ENCODE data around the gene HTRA1.

Gene HTRA1

DNA sequence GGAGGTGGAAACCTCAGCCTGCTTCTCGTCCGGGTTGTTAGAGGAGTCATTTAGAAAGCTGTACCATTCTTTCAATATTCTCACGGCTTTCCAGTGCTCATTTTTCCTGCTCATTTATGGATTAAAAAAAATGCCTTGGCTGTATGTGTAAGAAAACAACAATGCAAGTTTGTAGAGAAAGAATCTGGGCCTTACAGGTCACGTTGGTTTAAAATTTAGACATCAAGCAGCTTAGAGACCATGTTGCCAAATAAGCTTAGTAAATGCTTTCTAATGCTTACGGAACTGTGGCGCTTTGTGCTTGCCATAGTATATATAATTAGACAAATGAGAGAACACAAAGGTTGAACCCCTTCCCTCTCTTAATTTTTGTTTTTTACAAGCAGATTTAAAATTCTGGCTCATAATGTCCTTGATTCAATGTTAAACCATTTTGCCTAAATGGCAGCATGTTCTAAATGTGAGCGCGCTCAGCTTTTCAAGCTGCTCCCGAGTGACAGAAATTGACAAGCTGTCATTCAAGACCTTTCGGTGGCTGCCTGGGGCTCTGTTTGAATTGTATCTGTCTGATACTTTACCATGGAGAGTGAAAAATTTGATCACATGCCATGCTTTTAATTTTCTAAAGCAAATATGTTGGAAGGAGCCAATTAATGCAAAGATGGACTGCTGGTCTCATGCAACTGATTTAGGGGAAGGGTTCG, 5.8 kb upstream of the HTRA1 start:
- no peak for DNase-seq

DNA sequence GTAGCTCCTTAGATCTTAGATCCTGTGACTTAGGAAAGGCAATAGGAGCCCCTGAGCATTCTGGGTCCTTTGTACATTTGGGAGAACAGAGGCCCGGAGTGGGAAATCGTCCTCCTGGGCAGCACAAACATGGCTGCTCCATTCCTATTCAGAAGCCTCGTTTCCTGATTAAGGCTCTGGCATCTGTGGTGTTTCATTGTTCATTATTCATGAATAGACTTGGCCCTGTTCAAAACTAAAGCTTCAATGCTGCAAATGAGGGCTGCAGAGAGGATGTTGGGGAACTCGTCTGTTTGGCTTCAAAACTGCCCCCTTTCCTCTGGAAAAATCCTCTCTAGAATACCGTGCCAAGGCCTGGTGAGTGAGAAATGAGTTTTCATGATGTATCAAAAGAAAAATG, 3.4 kb upstream of the HTRA1 start:
- no peak for DNase-seq

DNA sequence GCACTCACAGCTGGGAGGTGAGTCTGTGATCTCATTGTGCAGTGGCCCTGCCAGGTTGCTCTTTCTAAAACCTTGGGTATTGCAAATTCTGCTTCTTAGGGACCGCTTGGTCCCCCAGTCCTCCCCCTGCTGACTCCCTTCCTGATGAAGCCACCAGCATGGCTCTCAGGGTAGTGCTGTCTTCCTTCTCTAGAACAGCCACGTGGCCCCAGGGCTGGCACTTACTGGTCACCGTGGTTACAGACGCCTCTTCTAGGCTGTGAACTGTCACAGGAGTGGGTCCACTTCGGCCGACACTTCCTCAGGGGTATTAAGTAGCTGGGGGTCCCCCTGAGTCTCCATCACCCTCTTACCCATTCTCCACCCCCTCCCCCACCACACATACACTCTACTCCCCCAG, 2.7 kb upstream of the HTRA1 start:
- no peak for DNase-seq

DNA sequence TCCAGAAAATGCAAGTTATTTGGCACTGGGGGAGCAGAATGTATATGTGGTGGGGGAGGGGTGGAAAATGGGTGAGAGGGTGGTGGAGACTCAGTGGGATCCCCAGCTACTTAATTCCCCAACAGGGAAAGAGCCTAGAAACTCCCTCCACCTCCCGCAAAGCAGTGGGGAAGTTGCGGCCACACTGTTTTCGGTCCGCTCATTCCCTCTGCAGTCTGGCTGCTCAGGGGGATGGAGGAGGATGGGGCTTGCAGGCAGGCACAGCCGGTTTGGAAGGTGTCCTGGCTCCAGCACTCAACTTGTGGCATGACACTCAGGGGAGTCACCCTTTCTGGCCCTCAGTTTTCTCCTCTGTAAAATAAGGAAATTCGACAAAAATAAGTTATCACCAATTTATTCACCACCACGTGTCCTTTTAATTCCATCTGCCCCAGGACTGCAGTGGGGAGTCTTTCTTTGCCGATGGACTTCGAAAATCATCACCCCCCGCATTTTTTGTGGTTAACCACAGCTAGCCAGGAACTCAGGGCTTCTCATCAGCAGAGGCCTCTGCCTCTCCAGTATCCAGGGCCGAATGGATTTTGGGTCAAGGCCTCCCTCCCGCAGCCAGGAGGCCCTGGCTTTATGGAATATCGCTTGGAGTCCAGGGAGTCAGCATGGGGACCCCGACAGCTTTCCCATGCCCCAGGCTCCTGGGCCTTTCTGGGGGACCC, 1.6 kb upstream of the HTRA1 start:
- no peak for DNase-seq

DNA sequence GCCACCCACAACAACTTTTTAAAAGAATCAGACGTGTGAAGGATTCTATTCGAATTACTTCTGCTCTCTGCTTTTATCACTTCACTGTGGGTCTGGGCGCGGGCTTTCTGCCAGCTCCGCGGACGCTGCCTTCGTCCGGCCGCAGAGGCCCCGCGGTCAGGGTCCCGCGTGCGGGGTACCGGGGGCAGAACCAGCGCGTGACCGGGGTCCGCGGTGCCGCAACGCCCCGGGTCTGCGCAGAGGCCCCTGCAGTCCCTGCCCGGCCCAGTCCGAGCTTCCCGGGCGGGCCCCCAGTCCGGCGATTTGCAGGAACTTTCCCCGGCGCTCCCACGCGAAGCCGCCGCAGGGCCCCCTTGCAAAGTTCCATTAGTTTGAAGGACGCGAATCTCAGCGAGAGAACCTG, 461 bp upstream of the HTRA1 start:
- DNase-seq, result no peak

DNA sequence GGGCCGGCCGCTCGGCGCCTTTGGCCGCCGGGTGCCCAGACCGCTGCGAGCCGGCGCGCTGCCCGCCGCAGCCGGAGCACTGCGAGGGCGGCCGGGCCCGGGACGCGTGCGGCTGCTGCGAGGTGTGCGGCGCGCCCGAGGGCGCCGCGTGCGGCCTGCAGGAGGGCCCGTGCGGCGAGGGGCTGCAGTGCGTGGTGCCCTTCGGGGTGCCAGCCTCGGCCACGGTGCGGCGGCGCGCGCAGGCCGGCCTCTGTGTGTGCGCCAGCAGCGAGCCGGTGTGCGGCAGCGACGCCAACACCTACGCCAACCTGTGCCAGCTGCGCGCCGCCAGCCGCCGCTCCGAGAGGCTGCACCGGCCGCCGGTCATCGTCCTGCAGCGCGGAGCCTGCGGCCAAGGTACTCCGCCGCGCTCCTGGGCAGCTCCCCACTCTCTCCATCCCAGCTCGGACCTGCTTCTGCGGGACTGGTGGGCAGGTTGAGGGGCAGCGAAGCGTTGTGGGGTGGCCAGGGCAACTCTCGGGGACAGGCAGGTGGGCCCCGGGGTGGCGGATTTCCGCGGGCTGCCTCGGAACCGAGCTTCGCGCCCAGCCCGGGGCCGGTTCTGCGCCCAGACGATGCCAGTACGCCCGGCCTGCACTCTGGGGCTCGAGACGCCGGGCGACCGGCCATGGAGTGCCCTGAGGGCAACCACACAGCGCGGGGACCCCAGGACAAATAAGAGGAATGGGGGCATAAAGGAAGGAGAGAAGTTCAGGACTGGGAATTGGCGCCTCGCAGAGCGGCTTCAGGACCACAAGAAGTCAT, 578 bp downstream of the HTRA1 start:
- peak in 1 of 2 experiments; percentile 9 for DNase-seq

DNA sequence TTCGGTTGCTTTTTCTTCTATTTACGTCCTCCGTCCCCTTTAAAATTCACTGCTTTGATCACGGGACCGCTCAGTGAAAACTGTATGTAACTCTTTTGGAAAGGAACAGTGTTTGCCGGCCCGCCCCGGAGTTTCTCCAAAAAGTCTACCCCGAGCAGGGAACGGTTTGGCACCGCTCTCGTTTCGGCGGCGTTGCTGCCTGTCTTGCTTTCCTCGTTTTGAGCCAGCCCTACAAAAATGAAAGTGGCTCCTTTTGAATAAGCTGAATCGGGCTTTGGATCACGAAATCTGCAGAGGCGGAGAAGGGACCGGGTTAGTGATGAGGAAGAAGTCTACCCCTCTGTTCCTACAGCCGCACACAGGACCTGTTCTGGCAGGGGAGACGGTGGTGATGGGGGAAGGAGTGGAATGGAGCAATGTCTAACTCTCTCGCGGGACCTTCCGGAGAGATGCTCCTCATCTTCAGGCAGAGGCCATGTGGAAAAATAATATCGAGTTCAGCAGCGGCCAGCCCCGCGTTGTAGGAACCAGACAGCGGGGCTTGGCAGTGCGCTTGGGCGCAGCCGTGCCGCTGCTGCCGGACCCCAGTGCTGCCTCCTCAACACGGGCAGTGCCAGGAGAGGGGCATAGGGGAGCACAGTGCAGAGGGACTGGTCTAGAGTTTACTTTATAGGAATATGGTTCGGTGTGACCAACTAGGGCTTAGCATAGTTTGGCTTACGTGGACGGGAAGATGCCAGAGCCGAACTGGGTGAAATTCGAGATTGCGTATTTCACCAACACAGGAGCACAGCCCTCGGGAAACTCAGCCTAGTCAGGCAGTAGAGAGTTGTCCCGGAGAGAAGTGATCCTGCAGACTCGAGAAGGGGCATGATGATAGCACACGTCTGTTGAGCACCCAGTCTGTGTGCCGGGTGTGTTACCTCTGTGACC, 1.4 kb downstream of the HTRA1 start:
- no peak for DNase-seq

DNA sequence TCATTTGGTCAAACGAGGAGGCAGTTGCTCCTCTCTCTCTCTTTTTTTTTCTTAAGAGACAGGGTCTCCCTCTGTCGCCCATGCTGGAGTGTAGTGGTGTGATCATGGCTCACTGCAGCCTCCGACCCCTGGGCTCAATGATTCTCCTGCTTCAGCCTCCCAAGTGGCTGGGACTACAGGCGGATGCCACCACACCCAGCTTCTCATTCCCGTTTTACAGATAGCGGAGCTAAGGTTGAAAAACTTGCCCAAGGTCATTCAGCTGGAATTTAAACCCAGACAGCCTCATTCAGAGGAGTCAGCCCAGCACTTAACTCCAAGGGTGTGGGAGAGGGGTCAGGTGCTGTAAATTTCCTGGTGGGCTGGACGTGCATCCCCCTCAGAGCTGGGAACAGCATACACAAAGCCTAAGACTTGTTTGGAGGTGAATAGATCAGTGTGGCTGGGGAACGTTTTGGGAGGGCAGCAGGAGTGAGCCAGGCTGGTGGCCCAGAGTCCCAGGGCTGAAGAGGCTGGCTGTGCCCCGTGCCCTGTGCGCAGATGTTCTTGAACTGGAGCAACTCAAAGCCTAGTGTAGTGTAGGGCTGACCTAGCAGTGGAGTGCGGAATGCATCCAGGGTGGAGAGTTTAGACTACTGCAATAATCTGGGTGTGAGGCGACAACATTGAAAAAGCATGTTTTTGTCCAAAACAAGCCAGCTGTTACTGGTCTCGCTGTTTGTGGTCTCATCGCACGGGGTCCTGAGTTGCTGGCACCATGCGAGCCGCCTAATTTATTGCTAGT, 2.3 kb downstream of the HTRA1 start:
- DNase-seq, result no peak

DNA sequence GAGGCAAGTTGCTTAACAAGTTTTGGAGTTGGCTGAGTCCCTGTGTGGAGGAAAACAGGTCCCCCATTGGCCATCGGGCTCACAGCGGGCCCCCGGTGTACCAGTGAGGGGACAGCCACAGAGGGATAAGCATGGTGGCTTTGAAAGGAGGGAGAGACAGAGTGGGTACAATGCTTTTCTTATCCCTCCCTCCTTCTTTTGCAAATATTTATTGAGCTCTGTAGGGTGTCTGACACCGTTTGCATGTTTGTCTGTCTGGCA, 2.8 kb downstream of the HTRA1 start:
- DNase-seq, result no peak

DNA sequence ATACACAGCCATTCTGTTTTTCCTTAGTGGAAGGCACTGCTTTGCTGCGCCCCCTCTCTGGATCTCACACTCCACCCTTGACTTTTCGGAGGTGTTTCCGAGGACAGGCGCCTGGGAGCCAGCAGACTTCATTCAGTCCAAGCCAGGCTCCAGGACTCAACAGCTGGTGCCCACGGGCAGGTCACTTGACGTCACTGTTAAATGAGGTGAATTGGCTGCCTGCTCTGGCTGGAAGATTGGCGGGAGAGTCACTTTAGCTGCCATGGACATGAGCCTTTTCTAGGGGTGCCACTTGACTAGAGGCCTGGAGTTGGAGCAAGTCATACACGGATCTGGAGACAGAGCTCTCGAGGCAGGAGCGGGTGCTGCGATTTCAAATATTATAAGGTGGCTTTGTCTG, 3.2 kb downstream of the HTRA1 start:
- DNase-seq, result no peak

DNA sequence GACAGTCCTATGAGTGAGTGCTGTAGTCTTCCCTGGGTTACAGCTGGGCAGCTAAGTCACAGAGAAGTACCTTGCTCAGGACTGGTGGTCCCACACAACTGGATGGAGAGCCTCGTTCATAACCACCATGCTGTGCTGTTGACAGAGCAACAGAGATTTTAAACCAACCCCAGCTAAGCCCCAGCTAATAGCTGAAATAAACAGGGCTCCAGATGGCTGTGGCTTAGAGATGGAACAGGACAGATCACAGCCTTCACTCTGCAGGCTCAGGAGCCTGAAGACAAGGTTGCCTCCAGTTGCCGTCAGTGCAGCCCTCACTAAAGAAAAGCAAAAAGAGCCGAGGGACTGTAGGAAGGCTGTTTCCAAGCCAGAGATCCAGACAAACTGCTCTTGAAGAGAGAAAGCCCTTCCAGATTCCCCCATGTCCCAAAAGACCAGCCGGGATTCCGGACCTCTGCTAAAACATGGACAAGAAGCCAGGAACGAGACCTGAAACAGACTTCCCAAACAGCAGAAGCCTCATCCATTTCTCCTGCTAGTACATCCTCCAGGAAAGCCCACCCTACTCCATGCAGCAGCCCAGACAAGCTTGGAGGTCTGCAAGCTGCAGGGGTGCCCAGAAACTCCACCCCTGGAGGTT, 4.2 kb downstream of the HTRA1 start:
- no peak for DNase-seq

DNA sequence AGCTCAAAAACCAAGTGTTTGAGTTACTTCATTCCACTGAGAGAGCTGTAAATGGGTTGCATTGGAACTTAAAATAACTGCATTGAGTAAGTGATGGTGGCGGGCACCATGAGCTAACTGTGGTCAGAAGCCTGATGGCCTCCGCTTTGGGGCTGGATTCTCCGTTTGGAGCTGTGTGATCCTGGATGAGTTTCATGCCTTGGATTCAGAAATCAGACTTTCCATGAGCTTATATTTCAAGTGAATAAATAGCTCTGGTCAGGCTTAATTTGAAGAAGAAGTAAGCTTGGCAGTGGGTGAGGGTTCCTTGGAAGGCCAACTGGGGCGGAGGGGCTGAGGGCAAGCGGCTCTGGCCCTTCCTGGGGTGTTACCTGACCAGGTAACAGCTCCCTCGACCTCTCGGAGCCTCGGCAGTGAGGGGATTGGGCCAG, 5.6 kb downstream of the HTRA1 start:
- no peak for DNase-seq

DNA sequence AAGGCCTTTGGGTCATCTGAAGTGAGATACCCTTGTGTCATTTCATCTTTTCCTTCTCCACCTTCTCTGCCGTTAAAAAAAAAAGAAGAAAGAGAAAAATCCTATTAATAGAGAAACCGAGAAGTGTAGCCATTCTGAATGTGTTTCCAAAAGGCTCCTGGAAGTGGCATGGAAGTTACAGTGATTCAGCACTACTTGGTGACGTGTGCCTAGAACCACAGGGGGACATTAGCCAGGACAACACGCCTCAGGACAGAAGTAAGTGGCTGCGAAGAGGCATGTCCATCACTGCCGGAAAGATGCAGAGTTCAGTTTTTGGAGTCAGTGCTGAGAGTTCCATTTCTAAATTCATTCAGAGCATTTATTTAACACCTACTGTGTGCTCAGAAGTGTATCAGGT, 6.3 kb downstream of the HTRA1 start:
- no peak for DNase-seq

DNA sequence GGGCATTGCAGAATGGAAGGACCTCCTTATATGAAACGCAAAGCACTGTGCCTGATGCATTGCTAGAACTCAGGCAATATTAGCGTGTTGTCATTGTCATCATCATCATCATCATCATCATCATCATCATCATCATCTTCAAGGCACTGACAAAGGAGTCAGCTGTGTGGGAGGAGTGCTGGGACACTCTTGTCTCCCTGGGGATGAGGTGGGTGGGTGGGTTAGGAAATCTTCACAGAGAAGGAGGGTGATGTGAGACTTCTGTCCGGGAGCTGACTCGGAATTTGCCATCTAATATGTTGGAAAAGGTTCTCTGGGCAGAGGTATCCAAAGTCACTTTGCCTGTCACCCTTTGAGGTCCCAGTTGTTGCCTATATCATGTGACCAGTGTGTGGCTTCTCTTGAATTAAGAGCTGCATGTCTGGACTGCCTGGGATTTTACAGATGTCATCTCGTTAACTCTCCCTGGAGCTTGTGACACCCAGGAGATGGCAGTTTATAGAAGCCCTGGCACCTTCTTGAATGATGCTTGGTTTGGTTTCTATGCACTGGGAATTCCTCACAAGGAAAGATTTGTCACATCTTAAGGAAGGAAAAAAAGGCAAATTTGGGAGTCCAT, 7.1 kb downstream of the HTRA1 start:
- no peak for DNase-seq

DNA sequence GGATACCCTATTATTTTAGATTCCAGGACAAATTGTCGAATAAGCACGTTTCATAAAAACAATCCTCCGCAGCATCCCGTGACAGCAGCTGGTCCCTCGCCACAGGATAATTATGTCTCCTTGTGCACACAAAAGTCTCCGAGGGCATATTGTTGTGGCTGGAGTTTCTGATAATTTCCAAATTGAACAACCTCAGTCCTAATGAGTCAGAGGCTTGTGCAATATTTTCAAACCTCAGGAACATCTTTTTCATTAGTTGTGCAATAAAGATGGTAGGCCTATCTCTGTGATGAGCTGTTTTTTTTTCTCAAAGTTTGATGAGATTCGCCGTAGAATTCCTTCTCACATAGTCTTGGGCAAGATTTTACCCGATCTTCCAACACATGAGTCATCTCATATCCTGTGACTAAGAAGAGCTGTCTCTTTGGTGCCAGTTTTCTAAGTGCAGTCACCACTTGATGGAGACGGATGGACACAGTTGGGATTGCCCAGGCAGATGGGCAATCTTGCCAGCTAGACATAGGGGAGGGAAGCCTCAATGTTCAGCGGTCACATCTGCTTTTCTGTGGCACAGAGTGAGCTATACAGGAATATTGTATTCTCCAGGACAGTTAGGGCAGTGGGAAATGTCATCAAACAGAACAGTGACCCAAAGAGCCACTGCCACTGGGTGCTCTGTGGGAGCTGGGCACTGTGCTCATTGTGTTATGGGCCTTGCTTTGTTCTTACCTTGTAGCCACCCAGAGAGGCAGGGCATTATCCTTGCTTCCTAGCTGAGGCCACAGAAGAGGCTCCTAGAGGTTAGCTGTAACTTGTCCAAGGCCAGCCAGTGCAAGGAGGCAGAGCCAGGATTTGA, 7.8 kb downstream of the HTRA1 start:
- no peak for DNase-seq

DNA sequence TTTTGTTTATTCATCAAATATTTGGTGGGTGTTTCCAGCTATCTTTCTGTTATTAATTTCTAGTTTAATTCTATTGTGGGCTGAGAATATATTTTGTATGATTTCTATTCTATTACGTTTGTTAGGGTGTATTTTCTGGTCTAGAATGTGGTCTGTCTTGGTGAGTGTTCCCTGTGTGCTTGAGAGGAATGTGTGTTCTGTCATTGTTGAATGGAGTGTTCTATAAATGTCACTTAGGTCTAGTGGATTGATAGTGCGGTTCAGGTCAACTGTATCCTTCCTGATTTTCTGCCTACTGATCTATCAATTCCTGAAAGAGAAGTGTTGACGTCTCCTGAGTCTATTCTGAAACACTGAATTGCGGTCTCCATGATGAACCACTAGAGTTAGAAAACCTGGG, 8.5 kb downstream of the HTRA1 start:
- DNase-seq, result no peak

DNA sequence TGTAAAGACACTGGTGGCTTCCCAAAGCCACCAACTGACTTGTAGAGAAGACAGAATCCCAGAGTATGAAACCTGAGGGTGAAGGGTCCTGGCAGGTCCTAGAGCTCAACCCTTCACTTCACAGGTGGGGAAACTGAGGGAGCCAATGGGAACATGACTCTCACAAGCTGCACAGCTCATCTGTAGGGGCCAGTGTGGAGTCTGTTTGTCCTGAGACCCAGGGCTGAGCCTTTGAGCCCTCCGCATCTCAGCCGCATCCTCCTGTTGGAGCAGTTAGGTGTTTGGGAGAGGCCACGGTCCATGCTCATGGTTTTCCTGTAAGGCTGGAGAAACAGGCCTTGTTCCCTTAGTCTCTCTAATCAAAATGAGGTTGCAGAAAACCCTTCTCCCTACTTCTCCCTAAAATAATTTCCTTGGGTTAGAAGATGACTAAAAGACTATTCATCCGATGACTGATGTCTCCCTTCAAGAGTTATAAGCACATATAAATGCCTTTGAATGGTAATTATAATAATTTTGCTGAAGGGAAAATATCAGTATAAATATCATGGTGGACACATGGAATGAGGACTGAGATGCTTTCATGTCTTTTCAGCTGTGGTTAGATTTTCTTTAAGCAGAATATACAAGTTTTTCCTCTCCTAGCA, 10.3 kb downstream of the HTRA1 start:
- no peak for DNase-seq

DNA sequence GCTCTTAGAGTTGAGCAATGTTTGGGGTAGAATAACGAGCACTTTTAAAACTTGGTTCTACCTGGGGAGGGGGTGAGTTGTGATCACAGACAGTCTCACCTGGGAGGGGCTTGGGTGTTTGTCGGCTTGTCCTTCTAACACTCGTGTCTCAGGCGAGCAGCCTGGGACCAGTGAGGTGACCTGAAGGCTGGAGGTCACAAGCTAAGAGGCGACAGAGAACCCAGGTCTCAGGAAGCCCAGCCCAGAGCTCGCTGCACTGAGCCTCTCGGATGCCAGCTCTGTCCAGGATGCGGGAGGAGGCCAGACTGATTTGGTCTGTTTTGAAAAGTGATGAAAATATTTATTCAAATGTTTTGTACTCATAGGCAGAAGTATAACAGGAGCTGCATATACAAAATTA, 11.8 kb downstream of the HTRA1 start:
- no peak for DNase-seq

DNA sequence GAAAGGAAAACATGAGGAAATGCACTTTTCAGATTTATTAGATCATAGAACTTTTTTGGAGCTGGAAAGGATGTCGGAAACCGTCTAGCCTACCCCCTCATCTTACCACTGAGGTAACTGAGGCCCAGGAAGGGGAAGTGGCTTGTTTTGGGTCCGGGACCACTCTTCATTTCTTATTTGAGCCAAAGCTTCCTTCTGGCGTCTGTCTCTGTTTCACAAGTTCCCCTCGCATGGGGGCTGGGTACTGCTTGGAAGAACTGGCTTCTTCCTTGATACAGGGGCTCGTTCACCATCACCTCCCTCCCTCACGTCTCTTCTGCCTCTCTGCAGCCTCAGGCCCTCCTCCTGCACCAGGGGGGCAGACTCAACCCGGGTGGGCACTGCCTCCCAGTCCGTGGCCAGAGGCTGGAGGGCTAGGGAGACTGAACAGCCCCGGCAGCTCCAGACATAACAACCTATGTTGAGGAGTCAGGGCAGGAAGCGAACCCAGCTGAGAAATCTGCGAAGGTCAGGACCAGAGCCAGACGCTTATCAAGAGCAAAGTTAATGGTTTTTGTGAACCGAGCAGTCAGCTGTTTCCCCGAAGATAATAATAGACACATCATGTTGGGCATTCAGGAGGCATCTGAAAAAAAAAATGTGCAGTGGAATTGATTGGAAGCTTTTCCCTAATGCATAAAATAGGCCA, 12.9 kb downstream of the HTRA1 start:
- no peak for DNase-seq
